GM18505 (cell line): Measurements from ENCODE around the gene PIK3R1.

Experiments
- ATAC-seq: cut with Tn5 transposase; IDR thresholded peaks from one replicate; pipeline ENCODE4 v1.9.1; 2021; ENCODE audit not compliant: unreplicated experiment
- POLR2A ChIP-seq: IDR thresholded peaks from 4 replicates; pipeline ENCODE4 v1.6.1; 2011; ENCODE audit warnings: borderline replicate concordance; ENCODE audit not compliant: insufficient read depth, insufficient read length; ENCODE audit errors: extremely low read depth

The PIK3R1 gene

DNA sequence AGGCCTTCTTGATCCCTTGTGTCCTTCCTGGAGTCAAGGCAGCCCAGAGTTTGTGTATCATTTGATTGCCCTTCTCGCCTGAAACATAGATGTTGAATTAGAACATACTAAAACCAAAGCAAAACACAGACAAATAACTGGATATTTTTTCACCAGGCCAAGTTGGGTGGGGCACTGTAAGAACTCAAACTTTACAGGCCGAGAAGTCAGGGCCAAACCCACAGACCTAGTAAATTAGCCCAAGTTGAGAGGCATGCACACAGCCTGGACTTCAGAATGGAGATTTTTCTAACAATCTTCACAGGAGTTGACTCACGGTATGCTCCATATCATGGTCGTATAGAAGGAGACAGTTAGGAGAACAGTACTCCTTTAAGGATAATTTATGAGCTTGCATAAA lies 121.7 kb downstream of the PIK3R1 start:
- no peak for ATAC-seq
- TF ChIP-seq POLR2A = no peak

DNA sequence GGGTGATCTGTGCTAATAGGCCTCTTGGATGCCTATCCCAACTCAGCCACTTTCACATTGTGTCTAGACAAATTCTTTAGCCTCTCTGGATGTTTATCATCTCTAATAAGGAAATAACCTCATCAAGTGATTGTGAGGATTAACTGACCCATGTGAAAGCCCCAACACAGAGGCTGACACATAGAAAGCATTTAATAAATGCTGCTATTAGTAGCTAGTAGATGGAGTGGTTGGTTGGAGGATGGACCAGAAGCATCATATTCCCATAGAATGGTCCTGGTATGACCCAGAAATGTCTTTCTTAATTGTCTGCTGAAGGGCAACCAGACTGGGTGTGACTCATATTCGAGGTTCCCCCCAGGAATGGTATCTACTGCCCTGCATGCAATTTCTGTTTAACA lies 124.4 kb downstream of the PIK3R1 start:
- no peak for TF ChIP-seq POLR2A
- ATAC-seq = no peak

DNA sequence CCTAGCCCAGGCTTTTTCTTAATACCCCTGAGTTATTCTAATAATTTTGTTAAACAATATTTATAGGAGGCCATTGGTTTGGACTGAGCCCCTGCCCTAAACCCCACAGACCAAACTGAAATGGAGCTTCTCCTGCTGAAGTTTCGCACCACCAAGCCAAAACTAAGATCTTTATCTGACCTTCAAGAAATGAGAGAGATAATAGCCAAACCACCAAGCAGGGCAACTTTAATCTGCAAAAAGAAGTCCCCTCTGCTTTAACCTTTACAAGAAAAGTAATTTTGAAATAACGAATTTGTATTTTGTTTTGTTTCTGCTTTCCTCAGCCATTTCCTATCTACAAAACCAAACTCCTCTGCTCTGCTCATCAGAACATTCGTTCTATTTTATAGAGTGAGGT lies 125.5 kb downstream of the PIK3R1 start:
- no peak for TF ChIP-seq POLR2A
- ATAC-seq = no peak

DNA sequence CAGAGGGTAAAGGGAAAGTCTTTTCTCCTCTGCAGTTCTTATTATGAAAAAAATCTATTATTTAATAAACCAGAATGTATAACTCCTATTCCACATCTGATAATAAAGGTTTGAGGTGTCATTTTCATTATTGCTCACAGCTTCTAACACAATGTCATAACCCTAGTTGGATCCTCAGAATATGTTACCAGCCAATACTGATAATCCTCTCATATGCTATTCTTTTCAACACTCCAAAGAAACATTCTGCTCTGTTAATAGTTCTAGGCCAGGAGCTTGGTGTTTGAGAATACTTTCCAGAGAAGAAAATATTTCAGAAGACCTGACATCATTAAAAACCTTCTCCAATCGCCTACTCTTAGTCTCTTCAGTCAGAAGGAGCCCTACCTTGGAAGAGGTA lies 127.1 kb downstream of the PIK3R1 start:
- ATAC-seq = no peak
- no peak for TF ChIP-seq POLR2A

DNA sequence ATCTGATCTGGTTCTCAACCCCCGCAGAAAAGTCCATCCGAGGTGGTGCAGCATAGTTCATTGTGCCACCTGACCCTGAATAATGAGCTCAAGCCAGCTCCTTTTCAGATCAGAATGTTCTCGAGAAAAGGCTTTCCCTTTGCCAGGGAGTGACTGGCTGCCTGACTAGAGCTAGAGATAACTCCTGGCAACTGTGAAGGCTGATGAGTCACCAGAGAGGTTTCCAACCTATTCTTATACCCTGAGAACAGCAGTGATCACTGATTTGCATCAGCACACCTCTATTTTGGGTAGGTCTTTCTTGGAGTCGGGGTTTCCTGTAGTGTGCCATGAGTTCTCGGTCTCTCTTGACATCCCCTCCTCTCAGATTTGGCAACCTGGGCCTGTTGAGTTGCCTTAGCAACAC lies 127.9 kb downstream of the PIK3R1 start:
- ATAC-seq = peak; percentile 59
- no peak for TF ChIP-seq POLR2A

DNA sequence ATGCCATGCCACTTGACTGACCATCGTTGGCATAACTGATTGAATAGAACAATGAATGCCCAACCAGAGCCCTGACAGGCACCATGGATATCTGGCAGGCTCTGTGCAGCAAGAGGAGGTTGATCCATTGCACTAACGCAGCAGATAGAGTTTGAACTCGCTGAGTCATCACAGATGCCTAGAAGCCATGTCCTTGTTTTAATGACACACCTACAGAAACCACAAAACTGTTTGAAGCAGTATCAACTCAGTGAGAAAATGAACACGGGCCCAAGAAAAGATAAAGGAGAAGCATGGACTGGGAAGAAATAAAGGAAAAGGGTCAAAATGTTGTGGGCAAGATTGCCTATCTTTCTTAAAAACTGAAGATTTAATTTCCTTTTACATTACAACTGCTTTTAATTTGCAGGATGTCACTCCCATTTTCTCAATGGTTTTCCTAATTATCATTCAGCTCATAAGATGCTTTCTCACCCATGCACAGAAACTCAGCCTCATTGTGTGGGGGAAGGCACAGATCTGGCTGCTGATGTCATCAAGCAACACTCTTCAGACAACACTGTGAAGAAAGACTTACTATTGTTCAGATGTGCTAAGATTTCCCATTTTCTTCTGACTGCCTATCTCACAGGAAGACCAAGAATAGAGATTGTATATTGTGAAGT lies 129.0 kb downstream of the PIK3R1 start:
- no peak for ATAC-seq
- TF ChIP-seq POLR2A = no peak

DNA sequence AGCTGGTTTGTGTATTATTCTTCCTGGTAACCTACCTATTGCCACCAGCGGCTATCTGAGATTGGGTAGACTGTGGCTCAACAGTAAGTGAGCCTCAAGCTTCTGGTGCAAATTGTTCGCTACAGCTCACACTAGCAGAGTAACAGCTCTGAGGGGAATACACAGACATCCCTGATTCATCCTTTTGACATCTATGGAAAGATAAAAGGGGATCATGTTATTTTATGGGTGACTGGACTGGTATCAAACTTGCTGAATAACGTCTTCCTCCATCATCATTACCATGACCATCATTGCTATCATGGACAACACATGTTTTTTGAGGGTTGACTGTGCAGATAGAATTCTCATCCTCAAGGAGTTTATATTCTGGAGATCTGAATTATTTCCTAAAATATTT lies 129.6 kb downstream of the PIK3R1 start:
- no peak for ATAC-seq
- TF ChIP-seq POLR2A = no peak

DNA sequence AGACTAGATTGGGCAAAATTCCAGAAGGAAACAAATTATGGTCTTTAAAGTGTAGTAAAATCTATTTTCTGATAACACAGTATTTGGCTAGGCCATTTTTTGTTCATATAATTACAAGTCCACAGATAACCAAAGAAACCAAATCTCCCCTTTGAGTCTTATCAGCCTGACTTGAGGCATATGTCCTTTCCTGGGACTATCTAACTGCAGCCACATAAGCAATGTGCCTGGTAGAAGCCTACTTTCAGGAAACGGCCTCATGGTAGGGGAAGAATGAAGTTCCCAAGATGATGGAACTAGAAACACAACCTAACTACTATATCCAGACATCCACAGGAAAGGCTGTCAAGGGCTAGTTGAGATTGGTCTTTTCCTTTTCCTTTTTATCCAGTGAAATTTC lies 130.0 kb downstream of the PIK3R1 start:
- ATAC-seq = no peak
- TF ChIP-seq POLR2A = no peak

DNA sequence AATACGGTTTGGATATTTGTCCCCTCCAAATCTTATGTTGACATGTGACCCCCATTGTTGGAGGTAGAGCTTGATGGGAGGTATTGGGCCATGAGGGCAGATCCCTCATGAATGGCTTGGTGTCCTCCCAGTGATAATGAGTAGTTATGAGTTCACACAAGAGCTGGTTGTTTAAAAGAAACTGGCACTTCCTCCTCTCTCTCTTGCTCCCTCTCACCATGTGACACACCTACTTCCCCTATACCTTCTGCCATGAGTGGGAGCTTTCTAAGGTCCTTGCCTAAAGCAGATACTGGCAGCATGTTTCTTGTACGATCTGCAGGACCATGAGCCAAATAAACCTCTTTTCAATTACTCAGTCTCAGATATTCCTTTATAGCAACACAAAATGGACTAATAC lies 132.0 kb downstream of the PIK3R1 start:
- no peak for TF ChIP-seq POLR2A

DNA sequence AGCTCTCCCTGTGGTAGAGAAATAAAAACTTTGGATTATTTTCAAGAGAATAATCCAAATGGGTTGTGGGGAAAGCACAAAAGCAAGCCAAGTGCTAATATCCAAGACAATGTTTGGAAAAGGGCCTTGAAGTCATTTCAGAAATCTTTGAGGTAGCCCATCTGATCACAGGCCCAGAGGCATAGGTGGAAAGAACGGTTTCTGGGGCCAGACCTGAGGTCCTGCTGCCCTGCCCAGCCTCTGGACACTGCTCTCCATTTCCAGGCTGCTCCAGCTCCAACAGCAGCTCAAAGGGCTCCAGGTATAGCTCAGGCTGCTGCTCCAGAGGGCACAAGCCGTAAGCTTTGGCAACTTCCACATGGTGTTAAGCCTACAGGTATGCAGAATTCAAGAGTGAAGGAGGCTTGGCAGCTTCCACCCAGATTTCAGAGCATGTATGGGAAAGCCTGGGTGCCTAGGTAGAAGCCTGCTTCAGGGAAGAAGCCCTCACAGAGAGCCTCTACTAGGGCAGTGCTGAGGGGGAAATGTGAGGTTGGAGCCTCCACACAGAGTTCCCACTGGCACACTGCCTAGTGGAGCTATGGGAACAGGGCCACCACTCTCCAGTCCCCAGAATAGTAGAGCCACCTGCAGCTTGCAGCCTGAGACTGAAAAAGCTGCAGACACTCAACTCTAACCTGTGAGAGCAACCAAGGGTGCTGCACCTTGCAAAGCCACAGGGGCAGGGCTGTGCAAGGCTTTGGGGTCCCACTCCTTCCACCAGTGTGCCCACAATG lies 133.1 kb downstream of the PIK3R1 start:
- no peak for ATAC-seq
- no peak for TF ChIP-seq POLR2A

More for the DNA sequence above, 132.0 kb downstream of the PIK3R1 start:
- ATAC-seq = no peak

DNA sequence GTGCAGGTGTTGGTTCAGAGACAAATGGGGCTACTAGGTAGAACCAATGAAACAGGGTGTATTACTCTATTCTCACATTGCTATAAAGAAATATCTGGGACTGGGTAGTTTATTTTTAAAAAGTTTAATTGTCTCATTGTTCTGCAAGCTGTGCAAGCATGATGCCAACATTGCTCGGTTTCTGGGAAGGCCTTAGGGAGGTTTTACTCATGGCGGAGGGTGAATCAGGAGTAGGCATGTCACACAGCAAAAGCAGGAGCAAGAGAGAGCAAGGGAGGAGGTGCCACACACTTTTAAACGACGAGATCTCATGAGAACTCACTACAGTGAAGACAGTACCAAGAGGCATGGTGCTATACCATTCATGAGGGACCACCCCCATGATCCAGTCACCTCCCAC lies 134.6 kb downstream of the PIK3R1 start:
- TF ChIP-seq POLR2A = no peak
- no peak for ATAC-seq
